Measurements from ENCODE around the gene CFAP45.

Gene CFAP45

GRCh38 chr1:159936273-159936904 is 36.4 kb upstream of the CFAP45 start:
- DNase-seq, result peak; percentile 85

- DNase-seq, result no peak
Measured at GRCh38 chr1:159935719-159936272, 35.8 kb upstream of the CFAP45 start.

- DNase-seq, result no peak
Measured at GRCh38 chr1:159935305-159935704, 35.3 kb upstream of the CFAP45 start.

- no peak for DNase-seq
Measured at GRCh38 chr1:159934136-159935039, 34.4 kb upstream of the CFAP45 start.

- DNase-seq, result no peak
Measured at GRCh38 chr1:159933347-159933746, 33.4 kb upstream of the CFAP45 start.

- no peak for DNase-seq
Measured at GRCh38 chr1:159932296-159933285, 32.6 kb upstream of the CFAP45 start.

GRCh38 chr1:159931795-159932173 is 31.8 kb upstream of the CFAP45 start:
- no peak for DNase-seq

GRCh38 chr1:159931101-159931794 is 31.3 kb upstream of the CFAP45 start:
- no peak for DNase-seq

- DNase-seq, result no peak
Measured at GRCh38 chr1:159930634-159931033, 30.7 kb upstream of the CFAP45 start.

- no peak for DNase-seq
Measured at GRCh38 chr1:159930216-159930615, 30.3 kb upstream of the CFAP45 start.

GRCh38 chr1:159929155-159930051 is 29.4 kb upstream of the CFAP45 start:
- DNase-seq, result no peak

GRCh38 chr1:159928491-159929050 is 28.6 kb upstream of the CFAP45 start:
- DNase-seq, result no peak

GRCh38 chr1:159927849-159928431 is 28.0 kb upstream of the CFAP45 start:
- no peak for DNase-seq

GRCh38 chr1:159927211-159927848 is 27.4 kb upstream of the CFAP45 start:
- no peak for DNase-seq

GRCh38 chr1:159925719-159926078 is 25.7 kb upstream of the CFAP45 start:
- no peak for DNase-seq

- peak; percentile 94 for DNase-seq
Measured at GRCh38 chr1:159924791-159925718, 25.1 kb upstream of the CFAP45 start, which contains the start of gene TAGLN2. Gene TAGLN2 (minus strand): TSS chr1:159925507. CDS start chr1:159920509, 4,998 bp downstream.

- DNase-seq, result peak; percentile 57
Measured at GRCh38 chr1:159924025-159924790, 24.2 kb upstream of the CFAP45 start.
